ENCODE measurements around the gene CERCAM. TPM values are rescaled to one million over a fixed set of nuclear protein-coding genes. Genes with fewer than 3 reads are reported as not detected.

Gene CERCAM
- total and polyA plus RNA-seq, 2 of the 4 experiments (the other 2 are of a cell fraction), result 15.1 to 118 TPM

DNA sequence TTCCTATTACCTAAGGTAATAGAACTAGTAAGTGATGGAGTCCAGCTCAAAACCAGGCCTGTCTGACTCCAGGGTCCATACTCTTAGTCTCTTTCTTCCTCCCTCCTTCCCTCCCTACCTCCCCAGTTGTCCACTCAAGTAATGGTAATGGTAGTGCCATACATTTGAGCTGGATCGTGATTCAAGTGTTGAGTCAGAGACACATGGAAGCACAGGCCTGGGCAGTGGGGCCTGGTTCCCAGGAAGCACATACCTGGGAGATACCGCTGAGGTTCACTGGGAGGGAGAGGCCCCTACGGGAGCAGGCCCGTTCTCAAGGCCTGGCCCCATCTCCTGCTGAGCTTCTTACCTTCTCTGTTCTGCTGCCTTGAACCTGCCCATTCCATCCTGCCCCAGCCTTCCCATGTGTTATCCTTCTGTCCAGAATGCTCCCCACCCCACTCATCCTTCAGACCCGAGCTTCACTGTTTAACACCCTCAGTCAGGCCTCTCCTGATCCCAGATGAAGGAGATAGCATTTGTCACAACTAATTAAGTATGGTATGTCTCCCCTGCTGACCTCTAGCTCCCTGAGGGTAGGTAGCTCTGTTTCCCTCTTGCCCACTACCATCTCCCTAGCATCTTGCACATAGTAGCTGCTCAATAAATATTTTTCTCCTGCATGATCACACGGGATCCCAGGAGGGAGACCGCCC is 35.7 kb upstream of the CERCAM start:
- ChIA-PET CTCF (no interaction called here), POLR2A (ENCODE audit: unreplicated experiment) (no interaction called here)
- H3K9me3 ChIP-seq (ENCODE audit: control insufficient read depth, insufficient read depth, low read length), result no peaks in the 10 kb centered on the region
- no peak overlapping the region for H3K9ac ChIP-seq (ENCODE audit: low read depth, low read length)
- no TSS peak for BruUV-seq (replicated peaks)
- intact Hi-C loops (cut with micrococcal nuclease) (no loop called here), dilution Hi-C loops (cut with HindIII; ENCODE audit: low sequenced_read_pairs, unreplicated experiment) (no loop called here), in situ Hi-C loops (cut with MboI; ENCODE audit: low sequenced_read_pairs) (no loop called here)
- H3K4me3 ChIP-seq (ENCODE audit: insufficient read depth, low read depth, low read length), result no peak overlapping the region
- peak overlapping the region; percentile 14 for H2AFZ ChIP-seq (replicated peaks; ENCODE audit: low read length, poor library complexity)
- no peak for ATAC-seq (ENCODE audit: low read depth)
- no peak for DNase-seq
- H2AK9ac ChIP-seq (replicated peaks; ENCODE audit: low read depth, low read length, poor library complexity), result peak overlapping the region; percentile 19
- no peak overlapping the region for H4K8ac ChIP-seq (ENCODE audit: low read depth in 2 of 2, low read length in 2 of 2)
- no CpG with 5 or more reads among the region's 7 CpGs for WGBS, 2 experiments (ENCODE audit: extremely low coverage in 2 of 2, insufficient read length in 1 of 2)
- H2BK15ac ChIP-seq (ENCODE audit: low read depth, low read length), result no peak overlapping the region
- H2BK20ac ChIP-seq (ENCODE audit: low read depth, low read length), result no peak overlapping the region
- H3K9me1 ChIP-seq (ENCODE audit: insufficient read depth, low read length), result peaks cover 7% of the 10 kb centered on the region; the same call in 1 of the 2 replicates
- no peak overlapping the region for H2AK5ac ChIP-seq (ENCODE audit: low read depth, low read length)
- H4K20me1 ChIP-seq (ENCODE audit: insufficient read depth, low read length), result peaks cover 11% of the 10 kb centered on the region; the same call in 1 of the 2 replicates
- no peak overlapping the region for H3K4ac ChIP-seq (ENCODE audit: low read depth, low read length)
- no peak overlapping the region for H4K5ac ChIP-seq (ENCODE audit: low read depth, low read length)
- H3K79me1 ChIP-seq (ENCODE audit: low read depth in 1 of 2, low read length in 2 of 2), result peaks cover 7 to 52% of the 10 kb centered on the region in 2 experiments
- no peak overlapping the region for H4K91ac ChIP-seq (ENCODE audit: insufficient read depth, low read depth, low read length)
- TF ChIP-seq, protein P1, sequence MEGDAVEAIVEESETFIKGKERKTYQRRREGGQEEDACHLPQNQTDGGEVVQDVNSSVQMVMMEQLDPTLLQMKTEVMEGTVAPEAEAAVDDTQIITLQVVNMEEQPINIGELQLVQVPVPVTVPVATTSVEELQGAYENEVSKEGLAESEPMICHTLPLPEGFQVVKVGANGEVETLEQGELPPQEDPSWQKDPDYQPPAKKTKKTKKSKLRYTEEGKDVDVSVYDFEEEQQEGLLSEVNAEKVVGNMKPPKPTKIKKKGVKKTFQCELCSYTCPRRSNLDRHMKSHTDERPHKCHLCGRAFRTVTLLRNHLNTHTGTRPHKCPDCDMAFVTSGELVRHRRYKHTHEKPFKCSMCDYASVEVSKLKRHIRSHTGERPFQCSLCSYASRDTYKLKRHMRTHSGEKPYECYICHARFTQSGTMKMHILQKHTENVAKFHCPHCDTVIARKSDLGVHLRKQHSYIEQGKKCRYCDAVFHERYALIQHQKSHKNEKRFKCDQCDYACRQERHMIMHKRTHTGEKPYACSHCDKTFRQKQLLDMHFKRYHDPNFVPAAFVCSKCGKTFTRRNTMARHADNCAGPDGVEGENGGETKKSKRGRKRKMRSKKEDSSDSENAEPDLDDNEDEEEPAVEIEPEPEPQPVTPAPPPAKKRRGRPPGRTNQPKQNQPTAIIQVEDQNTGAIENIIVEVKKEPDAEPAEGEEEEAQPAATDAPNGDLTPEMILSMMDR (conservative IDR thresholded peaks at IDR 0.05; ENCODE audit: low read depth, low read length), result no peak
- TF ChIP-seq MXI1 (IDR thresholded peaks at IDR 0.05; ENCODE audit: borderline replicate concordance, low read depth, low read length), result no peak
- TF ChIP-seq MAZ (IDR thresholded peaks at IDR 0.05; ENCODE audit: borderline replicate concordance, low read depth, low read length), result no peak
- TF ChIP-seq, protein P2, sequence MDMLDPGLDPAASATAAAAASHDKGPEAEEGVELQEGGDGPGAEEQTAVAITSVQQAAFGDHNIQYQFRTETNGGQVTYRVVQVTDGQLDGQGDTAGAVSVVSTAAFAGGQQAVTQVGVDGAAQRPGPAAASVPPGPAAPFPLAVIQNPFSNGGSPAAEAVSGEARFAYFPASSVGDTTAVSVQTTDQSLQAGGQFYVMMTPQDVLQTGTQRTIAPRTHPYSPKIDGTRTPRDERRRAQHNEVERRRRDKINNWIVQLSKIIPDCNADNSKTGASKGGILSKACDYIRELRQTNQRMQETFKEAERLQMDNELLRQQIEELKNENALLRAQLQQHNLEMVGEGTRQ (IDR thresholded peaks at IDR 0.05; ENCODE audit: low read depth, low read length), result no peak
- no peak for TF ChIP-seq CEBPB (IDR thresholded peaks at IDR 0.05; ENCODE audit: low read depth, low read length)
- no peak for TF ChIP-seq NFE2L2 (IDR thresholded peaks at IDR 0.05; ENCODE audit: low read depth, low read length)
- no peak for TF ChIP-seq BHLHE40 (IDR thresholded peaks at IDR 0.05; ENCODE audit: low read depth, low read length)
- TF ChIP-seq MAFK (IDR thresholded peaks at IDR 0.05; ENCODE audit: low read depth, low read length), result no peak
- TF ChIP-seq, protein P3, sequence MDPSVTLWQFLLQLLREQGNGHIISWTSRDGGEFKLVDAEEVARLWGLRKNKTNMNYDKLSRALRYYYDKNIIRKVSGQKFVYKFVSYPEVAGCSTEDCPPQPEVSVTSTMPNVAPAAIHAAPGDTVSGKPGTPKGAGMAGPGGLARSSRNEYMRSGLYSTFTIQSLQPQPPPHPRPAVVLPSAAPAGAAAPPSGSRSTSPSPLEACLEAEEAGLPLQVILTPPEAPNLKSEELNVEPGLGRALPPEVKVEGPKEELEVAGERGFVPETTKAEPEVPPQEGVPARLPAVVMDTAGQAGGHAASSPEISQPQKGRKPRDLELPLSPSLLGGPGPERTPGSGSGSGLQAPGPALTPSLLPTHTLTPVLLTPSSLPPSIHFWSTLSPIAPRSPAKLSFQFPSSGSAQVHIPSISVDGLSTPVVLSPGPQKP (IDR thresholded peaks at IDR 0.05; ENCODE audit: borderline replicate concordance, low read depth, low read length), result no peak
- TF ChIP-seq FOS (IDR thresholded peaks at IDR 0.05; ENCODE audit: low read depth, low read length), result no peak
- no peak for TF ChIP-seq POLR2A (IDR thresholded peaks at IDR 0.05; ENCODE audit: low read depth, low read length)
- no peak for TF ChIP-seq SMC3 (IDR thresholded peaks at IDR 0.05; ENCODE audit: low read depth, low read length)
- TF ChIP-seq CHD1 (IDR thresholded peaks at IDR 0.05; ENCODE audit: low read depth, low read length), result no peak
- no peak for TF ChIP-seq RAD21 (IDR thresholded peaks at IDR 0.05; ENCODE audit: low read length)
- no peak for TF ChIP-seq RCOR1 (IDR thresholded peaks at IDR 0.05; ENCODE audit: insufficient replicate concordance, low read length)
- no peak for TF ChIP-seq RFX5 (IDR thresholded peaks at IDR 0.05; ENCODE audit: low read depth, low read length)
- peaks cover 48% of the 10 kb centered on the region for H3K36me3 ChIP-seq (ENCODE audit: control insufficient read depth, insufficient read depth, low read length)
- H3K23ac ChIP-seq (ENCODE audit: low read depth, low read length), result no peak overlapping the region
- no peak overlapping the region for H3K27ac ChIP-seq (ENCODE audit: insufficient read depth, low read length)
- no peak overlapping the region for H3K4me2 ChIP-seq (ENCODE audit: low read depth, low read length)
- no peaks in the 10 kb centered on the region for H3K27me3 ChIP-seq (ENCODE audit: control insufficient read depth, insufficient read depth, low read length)
- no peaks in the 10 kb centered on the region for H3K4me1 ChIP-seq (ENCODE audit: control insufficient read depth, insufficient read depth, low read length)
- no peak overlapping the region for H3K18ac ChIP-seq (ENCODE audit: low read depth, low read length)
- H2BK5ac ChIP-seq (ENCODE audit: low read depth, low read length, poor library complexity, severe bottlenecking), result no peak overlapping the region
- H3K56ac ChIP-seq (ENCODE audit: extremely low read depth, insufficient read depth, low read length), result no peak overlapping the region
- no peak overlapping the region for H3K14ac ChIP-seq (replicated peaks; ENCODE audit: low read depth, low read length)
- H2BK120ac ChIP-seq (ENCODE audit: low read depth, low read length), result no peak overlapping the region

Data from IMR-90 (cell line).